ENCODE data around the gene FAM186B. TPM values are rescaled to one million over a fixed set of nuclear protein-coding genes. Genes with fewer than 3 reads are reported as not detected.

FAM186B gene
- total and polyA plus RNA-seq, 2 of the 13 experiments (the other 11 are each of a cell fraction or from before 2014, with no cell fraction given) = 0.07 to 0.20 TPM

- TF ChIP-seq ATF3 (CRISPR knock-in tag; IDR thresholded peaks at IDR 0.05) (peak; percentile 76), CREM (IDR thresholded peaks at IDR 0.05) (no peak), CREM (CRISPR knock-in tag; IDR thresholded peaks at IDR 0.05) (no peak), ZBTB3 (CRISPR knock-in tag; IDR thresholded peaks at IDR 0.05; ENCODE audit: borderline replicate concordance, low read depth) (no peak), CERS6 (CRISPR knock-in tag; IDR thresholded peaks at IDR 0.05) (no peak), ZBTB26 (CRISPR knock-in tag; IDR thresholded peaks at IDR 0.05; ENCODE audit: borderline replicate concordance) (no peak; the same call in 1 of the 2 replicates), BCL6 (CRISPR knock-in tag; IDR thresholded peaks at IDR 0.05) (no peak), HMG20A (CRISPR knock-in tag; IDR thresholded peaks at IDR 0.05; ENCODE audit: borderline replicate concordance) (0 out of 2 replicates have a peak, but pooled peaks have one; percentile 11), MLLT10 (CRISPR knock-in tag; IDR thresholded peaks at IDR 0.05) (no peak), KAT7 (CRISPR knock-in tag; IDR thresholded peaks at IDR 0.05; ENCODE audit: borderline replicate concordance) (no peak), RORA (CRISPR knock-in tag; IDR thresholded peaks at IDR 0.05) (no peak), ZNF850 (CRISPR knock-in tag; conservative IDR thresholded peaks at IDR 0.05) (no peak), MYNN (CRISPR knock-in tag; IDR thresholded peaks at IDR 0.05; ENCODE audit: low read depth) (no peak), ZNF749 (CRISPR knock-in tag; IDR thresholded peaks at IDR 0.05; ENCODE audit: borderline replicate concordance) (no peak), ZNF619 (CRISPR knock-in tag; IDR thresholded peaks at IDR 0.05) (no peak), KIAA2018 (CRISPR knock-in tag; IDR thresholded peaks at IDR 0.05; ENCODE audit: borderline replicate concordance) (no peak), CENPBD1 (CRISPR knock-in tag; IDR thresholded peaks at IDR 0.05; ENCODE audit: borderline replicate concordance, low read depth) (no peak), ZNF354B (CRISPR knock-in tag; IDR thresholded peaks at IDR 0.05) (no peak), HMGA1 (CRISPR knock-in tag; conservative IDR thresholded peaks at IDR 0.05) (no peak), ZNF761 (CRISPR knock-in tag; conservative IDR thresholded peaks at IDR 0.05) (0 out of 2 replicates have a peak, but pooled peaks have one; percentile 67), ZNF879 (CRISPR knock-in tag; IDR thresholded peaks at IDR 0.05) (no peak)
Observed at GRCh38 chr12:49642370-49642802, 36.9 kb upstream of the FAM186B start (continued).
